B cell (primary cell): ENCODE data around the gene DOC2B.

Experiments used
- EZH2 ChIP-seq: IDR thresholded peaks from 2 replicates; pipeline ENCODE4 v1.6.1; 2012; ENCODE audit warnings: borderline replicate concordance, low read depth, mild to moderate bottlenecking, moderate library complexity, low read length; ENCODE audit not compliant: insufficient read depth, poor library complexity, severe bottlenecking
- TF ChIP-seq, protein P1 (sequence below): fragments of 200-600 bp; IDR thresholded peaks from one replicate; pipeline ENCODE4 v1.8.0; 2022; ENCODE audit warnings: antibody characterized with exemption, mild to moderate bottlenecking

DNA sequence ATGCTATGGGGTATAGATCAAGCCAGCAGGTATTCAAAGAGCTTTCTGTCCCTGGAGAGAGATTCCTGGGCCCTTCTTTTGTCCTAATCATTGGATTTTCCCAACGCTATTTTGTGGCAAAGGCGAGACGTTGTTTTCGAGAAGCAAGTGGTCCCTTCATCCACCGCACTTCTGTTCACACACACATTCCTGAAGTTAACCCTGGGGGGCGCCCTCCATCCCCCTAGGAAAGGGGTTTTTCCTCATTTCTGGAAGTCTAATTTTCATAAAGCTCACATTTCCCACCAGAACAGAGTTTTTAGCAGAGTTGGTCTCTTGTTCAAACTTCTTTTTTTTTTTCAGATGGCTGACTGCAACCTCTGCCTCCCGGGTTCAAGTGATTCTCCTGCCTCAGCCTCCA lies 32.2 kb downstream of the DOC2B start:
- TF ChIP-seq, protein P1, sequence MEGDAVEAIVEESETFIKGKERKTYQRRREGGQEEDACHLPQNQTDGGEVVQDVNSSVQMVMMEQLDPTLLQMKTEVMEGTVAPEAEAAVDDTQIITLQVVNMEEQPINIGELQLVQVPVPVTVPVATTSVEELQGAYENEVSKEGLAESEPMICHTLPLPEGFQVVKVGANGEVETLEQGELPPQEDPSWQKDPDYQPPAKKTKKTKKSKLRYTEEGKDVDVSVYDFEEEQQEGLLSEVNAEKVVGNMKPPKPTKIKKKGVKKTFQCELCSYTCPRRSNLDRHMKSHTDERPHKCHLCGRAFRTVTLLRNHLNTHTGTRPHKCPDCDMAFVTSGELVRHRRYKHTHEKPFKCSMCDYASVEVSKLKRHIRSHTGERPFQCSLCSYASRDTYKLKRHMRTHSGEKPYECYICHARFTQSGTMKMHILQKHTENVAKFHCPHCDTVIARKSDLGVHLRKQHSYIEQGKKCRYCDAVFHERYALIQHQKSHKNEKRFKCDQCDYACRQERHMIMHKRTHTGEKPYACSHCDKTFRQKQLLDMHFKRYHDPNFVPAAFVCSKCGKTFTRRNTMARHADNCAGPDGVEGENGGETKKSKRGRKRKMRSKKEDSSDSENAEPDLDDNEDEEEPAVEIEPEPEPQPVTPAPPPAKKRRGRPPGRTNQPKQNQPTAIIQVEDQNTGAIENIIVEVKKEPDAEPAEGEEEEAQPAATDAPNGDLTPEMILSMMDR = no peak
- TF ChIP-seq EZH2 = no peak
